Stimulated activated CD4-positive, alpha-beta T cell treated with anti-CD3 and anti-CD28 coated beads, Interleukin-1b, Interleukin-23, amount 100 ng/mL, for 4 hours (primary cell): ENCODE results near the gene KCNG4.
"Not testable (repeated sequence)": the region's sequence is repeated elsewhere in the genome, so short reads cannot be mapped to it uniquely, and the experiment has no call there.

Experiments
- DNase-seq, 2 donors: peaks; one replicate each; pipeline ENCODE4 v3.0.0-alpha.2; 2020; ENCODE audit warnings: low read depth in 2 of 2

Gene KCNG4

GRCh38 chr16:84205976-84206691 is 33.7 kb downstream of the KCNG4 start:
- no peak for DNase-seq

GRCh38 chr16:84205123-84205522 is 34.7 kb downstream of the KCNG4 start:
- not testable (repeated sequence) for DNase-seq

- not testable (repeated sequence) for DNase-seq
Measured at GRCh38 chr16:84204551-84204950, 35.3 kb downstream of the KCNG4 start.

- DNase-seq = no peak
Measured at GRCh38 chr16:84199861-84200260, 40.0 kb downstream of the KCNG4 start.

DNA sequence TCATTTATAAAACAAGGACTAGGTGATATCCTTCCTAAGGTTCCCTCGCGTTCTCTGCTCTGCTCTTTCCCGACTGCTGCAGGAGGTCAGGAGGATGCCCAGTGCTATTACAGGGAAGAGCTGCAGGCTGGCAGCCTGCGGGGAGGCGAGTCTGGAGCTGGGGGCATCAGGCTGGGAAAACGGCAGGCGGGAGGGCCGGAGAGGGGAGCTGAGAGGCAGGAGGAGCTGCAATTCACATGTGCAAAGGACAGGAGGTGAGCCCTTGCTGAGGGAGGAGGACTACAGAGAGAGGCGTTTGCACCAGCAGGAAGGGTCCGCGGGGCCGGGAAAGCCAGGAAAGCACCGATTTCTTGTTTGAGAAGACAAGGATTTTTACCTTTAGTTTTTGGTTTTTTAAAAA is 40.7 kb downstream of the KCNG4 start:
- no peak for DNase-seq

GRCh38 chr16:84198401-84198800 is 41.4 kb downstream of the KCNG4 start:
- no peak for DNase-seq

DNA sequence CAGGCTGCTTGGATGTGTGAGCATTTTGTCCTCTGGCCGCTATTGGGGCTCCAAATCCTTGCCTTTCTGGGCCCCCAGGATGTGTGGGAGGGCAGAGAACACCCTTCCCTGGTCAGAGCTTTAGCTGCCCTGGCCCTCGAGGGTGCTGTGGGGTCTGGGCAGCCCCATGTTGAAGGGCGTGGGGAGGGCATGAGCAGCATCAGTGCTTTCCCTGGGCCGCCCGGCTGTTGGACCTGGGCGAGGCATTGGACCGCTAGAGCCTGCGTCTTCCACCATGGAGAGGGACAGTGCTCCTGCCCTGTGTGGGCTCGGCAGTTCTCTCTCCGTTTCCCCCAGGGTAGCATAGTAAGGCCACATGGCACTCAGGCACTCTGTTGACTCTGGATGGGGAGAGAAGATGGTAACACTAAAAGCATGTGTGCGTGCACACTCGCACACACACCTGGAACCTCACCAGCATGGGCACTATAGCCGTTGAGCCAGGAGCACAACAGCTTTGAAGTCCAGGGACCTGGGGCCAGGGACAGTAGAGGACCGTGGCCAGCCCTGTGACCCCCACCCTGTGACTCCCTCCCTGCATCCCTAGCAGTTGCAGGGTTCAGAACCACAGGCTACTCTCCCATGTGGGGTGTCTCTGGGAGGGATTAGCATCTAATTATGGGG is 42.2 kb downstream of the KCNG4 start:
- DNase-seq = no peak

DNA sequence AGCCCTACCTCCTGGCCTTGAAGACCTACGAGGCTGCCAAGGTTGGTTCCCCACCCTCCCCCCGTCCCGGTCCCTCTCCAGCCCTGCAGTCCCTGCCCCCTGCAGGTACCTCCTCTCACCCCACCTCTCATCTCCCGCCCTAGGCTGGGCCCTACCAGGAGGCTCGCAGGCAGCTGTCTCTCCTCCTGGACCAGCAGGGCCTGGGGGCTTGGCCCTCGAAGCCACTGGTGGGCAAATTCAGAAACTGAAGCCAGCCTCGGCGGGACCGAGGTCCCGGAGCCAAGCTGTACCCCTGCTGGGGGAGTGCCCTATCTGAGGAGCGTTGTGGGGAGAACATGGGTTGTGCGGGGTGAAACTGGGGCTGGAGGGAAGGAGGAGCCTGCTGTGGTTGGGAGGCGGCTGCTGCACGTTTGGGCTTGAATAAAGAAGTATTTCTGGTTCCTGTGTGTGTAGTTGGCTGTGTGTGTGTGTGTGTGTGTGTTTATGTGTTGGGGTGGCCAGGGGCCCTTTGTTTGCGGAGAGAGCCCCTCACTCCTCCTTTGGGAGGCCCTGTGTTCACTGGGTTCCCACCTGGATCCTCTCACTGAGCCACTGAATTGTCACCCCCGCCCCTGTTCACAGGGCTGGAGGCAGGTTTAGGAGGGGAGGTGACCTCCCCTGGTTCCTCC is 43.0 kb downstream of the KCNG4 start:
- DNase-seq = no peak

DNA sequence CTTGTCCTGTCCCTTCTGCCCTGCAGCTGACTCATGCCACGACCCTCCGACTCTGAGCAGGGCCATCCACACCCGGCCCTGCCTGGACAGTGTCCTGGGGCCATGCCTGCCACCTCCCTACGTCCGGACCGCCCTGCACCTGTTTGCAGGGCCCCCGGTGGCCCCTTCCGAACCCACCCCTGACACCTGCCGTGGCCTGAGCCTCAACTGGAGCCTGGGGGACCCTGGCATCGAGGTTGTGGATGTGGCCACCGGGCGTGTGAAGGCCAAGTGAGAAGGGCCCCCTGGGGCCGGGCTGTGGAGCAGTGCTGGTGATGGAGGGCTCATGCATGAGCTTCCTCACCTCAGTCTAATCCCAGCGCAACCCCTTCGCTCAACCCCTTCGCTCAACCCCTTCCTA is 43.7 kb downstream of the KCNG4 start:
- DNase-seq = no peak

DNA sequence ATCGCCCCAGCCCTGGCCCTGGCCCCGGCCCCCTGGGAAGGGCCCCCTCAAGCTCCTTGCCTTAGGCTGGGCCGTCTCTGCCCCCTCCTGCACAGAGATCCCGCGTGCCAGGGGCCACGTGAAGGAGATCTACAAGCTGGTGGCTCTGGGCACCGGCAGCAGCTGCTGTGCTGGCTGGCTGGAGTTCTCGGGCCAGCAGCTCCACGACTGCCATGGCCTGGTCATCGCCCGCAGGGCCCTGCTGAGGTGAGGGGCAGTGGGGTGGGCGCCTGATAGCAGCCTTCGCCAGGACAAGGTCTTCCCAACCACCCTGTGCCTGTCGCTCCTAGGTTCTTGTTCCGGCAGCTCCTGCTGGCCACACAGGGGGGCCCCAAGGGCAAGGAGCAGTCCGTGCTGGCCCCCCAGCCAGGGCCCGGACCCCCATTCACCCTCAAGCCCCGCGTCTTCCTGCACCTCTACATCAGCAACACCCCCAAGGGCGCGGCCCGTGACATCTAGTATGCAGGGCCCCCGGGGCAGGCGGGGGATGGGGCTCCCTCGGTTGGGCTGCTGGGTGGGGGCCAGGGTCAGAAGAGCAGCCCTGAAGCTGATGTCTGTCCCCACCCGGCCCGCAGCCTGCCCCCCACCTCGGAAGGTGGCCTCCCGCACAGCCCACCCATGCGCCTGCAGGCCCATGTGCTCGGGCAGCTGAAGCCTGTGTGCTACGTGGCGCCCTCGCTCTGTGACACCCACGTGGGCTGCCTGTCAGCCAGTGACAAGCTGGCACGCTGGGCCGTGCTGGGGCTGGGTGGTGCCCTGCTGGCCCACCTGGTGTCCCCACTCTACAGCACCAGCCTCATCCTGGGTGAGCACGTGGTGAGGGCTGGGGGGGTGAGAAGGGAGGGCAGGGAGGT is 44.4 kb downstream of the KCNG4 start:
- no peak for DNase-seq

- no peak for DNase-seq
Measured at GRCh38 chr16:84194470-84195200, 45.2 kb downstream of the KCNG4 start.

DNA sequence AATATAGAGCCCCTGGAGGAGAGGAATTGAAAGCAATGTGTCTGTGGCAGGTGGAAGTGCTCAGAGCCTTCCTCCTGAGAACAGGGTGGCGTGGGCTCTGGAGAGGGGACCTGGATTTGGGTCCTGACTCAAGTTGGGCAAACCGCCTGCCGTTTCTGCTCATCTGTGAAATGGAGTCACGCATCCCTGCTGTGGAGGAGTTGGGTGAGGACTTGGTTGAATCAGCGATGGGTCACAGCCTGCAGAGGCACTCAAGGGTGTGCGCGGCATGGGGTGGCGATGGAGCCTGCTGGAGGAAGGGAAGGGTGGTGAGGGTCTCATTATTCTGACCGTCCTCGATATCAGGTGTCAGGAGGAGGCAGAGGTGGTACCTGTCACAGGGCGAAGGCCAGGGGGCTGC is 45.8 kb downstream of the KCNG4 start:
- no peak for DNase-seq

DNA sequence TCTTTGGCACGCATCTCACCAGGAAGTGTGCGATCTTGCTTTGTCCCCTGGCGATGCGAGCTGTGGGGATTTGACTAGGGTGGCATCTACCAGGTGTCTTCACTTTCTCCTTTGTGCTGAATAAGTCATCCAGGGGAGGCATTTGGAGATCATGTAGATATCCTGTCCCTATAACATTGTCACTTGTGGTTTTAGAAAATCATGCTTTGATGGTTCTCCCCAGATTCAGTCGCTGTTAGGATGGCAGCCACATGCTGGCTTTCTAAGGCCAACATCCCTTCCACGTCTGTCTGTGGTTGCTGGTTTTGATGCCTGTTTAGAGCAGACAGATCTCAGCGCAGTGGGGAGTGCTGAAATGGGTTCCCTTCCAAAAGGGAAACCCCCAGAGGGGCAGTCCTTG is 46.3 kb downstream of the KCNG4 start:
- DNase-seq = no peak

DNA sequence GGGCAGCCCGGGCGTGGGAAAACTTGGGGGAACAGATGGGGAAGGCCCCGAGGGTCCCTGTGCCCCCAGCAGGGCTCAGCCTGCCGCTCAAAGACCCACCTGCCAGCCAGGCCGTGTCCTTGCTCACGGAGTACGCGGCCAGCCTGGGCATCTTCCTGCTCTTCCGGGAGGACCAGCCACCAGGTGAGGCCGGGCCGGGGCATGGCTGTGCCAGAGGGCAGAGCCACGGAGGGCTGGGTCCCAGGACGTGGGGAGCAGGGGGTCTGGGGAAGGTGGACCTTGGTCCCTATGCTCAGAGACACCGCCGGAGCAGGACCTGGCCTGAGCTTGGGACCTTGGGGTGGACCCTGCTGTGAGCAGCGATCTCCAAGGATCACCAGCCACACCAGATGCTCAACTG is 48.3 kb downstream of the KCNG4 start:
- no peak for DNase-seq

GRCh38 chr16:84190731-84191388 is 49.0 kb downstream of the KCNG4 start, which contains the start of gene ADAD2:
Gene ADAD2 (plus strand): TSS chr16:84191157. CDS start chr16:84191231, 74 bp downstream.
- no peak for DNase-seq

DNA sequence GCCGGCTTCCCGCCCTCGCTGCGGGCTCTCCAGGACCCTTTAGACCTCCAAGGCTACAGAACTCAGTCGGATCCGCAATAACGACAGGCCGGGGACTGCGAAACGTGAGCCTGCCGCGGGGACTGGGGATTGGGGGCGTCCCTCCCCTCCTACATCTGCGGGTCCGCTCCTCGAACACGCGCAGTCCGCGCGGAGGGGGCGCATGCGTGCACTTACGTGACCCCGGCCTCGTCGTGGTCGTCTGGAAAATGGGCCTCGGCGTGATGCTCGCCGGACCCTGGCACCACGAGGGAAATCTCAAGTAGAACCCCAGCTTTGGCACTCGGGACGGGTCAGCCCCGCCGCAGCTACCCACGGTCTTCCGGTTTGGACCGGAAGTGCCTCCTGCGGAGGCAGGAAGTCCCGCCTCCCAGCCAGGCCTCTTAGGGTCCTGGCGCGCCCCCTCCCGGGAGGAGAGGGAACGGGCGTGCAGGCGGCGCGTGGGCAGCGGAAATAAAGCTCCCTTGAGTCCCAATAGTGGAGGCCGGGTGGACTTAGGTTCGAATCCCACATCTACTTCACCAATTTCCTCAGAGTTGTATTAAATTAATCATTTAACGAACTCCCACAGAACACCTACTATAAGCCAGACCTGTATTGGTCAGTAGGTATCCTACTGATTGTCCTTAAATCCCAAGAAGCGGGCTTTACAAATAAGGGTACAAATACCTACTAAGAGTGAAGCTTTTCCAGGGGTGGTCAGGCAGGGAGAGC is 53.0 kb downstream of the KCNG4 start, which contains the start of gene TAF1C:
TSS of gene TAF1C (minus strand) at position 373 of the 753 bp plus-strand sequence. CDS start 2,069 bp downstream, outside the sequence.
- DNase-seq = peak; percentile 89 to 90

DNA sequence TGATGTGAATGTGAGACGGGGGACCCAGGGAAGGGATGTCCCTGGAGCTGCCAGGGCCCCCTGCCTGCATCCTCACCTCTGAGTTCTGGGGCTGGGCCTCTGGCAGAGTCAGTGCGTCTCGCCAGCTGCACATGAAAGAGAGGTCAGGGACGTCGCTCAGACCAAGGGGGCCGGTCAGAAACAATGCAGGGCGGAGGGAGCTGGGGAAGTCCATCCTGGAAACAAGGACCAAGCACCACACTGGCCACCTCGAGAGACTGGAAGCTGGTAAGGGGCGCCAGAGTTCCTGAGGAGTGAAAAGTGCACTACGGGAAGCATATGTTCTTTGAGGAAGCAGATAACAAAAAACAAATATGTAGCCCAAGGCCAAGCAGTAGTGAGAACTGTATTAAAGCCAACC is 55.0 kb downstream of the KCNG4 start:
- no peak for DNase-seq

GRCh38 chr16:84183911-84184591 is 55.8 kb downstream of the KCNG4 start:
- DNase-seq = no peak

- no peak for DNase-seq
Measured at GRCh38 chr16:84183572-84183875, 56.3 kb downstream of the KCNG4 start.
